Activated CD8-positive, alpha-beta memory T cell treated with anti-CD3 and anti-CD28 coated beads, Interleukin-2, amount 50 U/mL, for 1 hour (primary cell): ENCODE results near the gene RBMS3.
"Not testable (repeated sequence)": the region's sequence is repeated elsewhere in the genome, so short reads cannot be mapped to it uniquely, and the experiment has no call there.

Source experiments
- DNase-seq: peaks from one replicate; pipeline ENCODE4 v3.0.0-alpha.2; 2020; ENCODE audit errors: extremely low read depth

The RBMS3 gene

GRCh38 chr3:29312395-29312794, 31.5 kb downstream of the RBMS3 start:
- DNase-seq, result no peak

- no peak for DNase-seq
Observed at GRCh38 chr3:29312960-29313452, 32.1 kb downstream of the RBMS3 start.

- no peak for DNase-seq
Observed at GRCh38 chr3:29313981-29314726, 33.3 kb downstream of the RBMS3 start.

GRCh38 chr3:29314727-29315088, 33.8 kb downstream of the RBMS3 start:
- DNase-seq, result no peak

- no peak for DNase-seq
Observed at GRCh38 chr3:29317659-29318173, 36.8 kb downstream of the RBMS3 start.

- DNase-seq, result no peak
Observed at GRCh38 chr3:29318251-29318650, 37.4 kb downstream of the RBMS3 start.

GRCh38 chr3:29319262-29319661, 38.4 kb downstream of the RBMS3 start:
- DNase-seq, result no peak

DNA sequence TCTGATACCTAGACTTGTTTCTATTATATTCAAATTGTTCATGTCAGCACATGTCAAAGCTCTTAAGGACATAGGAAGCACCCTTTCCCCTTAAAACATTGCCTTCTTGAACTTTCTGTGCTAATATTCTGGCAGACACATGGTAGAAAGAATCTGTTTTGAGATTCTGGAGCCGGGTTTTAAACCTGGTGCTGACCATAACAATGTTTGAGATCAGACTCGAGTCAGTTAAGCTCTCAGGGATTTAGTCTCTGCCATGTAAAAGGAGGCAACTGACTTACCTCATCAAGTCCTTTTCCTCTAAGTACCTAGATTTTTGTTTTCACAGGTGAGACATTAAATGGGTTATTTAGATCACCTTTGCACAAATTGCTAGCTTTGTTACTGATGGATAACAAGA, 38.9 kb downstream of the RBMS3 start:
- DNase-seq, result no peak

- DNase-seq, result no peak
Observed at GRCh38 chr3:29322586-29322985, 41.7 kb downstream of the RBMS3 start.

GRCh38 chr3:29324180-29324651, 43.3 kb downstream of the RBMS3 start:
- DNase-seq, result no peak

DNA sequence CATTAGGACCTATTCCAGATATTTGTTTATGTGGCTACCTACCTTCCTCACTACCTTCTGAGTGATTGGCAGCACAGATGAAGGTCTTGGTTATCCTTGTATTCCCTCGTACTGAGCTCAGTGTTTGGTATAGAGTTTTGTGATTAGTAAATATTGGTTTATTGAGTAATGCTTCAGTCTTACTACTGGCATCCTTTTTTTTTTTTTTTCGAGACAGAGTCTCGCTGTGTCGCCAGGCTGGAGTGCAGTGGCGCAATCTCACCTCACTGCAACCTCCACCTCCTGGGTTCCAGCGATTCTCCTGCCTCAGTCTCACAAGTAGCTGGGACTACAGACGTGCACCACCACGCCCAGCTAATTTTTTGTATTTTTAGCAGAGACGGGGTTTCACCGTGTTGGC, 45.7 kb downstream of the RBMS3 start:
- DNase-seq, result not testable (repeated sequence)

DNA sequence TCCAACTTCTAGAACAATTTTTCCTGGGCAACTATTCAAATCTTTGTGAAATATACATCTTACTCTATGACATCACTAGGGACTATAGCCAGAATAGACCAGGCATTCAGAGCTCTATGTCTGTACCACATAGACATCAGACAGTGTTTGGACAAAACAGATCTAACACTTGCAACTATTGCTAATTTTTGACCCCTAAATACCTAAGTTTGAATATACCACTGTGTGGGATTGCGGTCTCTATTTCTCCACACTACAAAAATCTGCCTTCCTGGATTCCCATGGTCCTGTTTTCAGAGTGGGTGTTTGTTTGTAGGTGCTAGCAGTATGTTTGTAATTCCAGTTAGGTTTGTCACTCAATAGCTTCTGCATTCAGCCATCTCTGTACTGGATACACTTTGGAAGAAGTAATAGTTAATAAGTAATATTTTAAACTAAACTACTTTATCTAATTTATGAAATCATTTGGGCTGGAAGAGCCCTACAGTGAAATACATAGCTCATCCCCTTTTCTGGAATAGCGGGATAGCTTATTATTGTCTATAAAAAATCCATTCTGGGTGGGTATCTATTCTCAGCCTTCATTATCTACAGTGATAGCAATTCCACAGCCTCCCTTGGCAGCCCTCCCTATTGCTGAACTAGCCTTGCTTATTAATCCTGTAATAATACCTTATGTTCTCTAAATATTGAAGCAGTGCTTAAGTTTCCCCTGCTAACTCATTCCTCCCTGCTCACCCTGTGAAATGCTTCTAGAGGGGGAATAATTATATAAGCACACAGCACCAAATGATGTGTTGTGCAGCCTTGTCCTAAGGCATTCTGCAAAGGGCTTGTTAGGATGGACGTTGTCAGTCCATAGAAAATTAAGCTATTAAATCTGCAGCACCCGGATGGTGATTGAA, 49.4 kb downstream of the RBMS3 start:
- DNase-seq, result no peak

- DNase-seq, result no peak
Observed at GRCh38 chr3:29331035-29331434, 50.2 kb downstream of the RBMS3 start.

- DNase-seq, result no peak
Observed at GRCh38 chr3:29331456-29332194, 50.8 kb downstream of the RBMS3 start.

GRCh38 chr3:29332195-29332637, 51.3 kb downstream of the RBMS3 start:
- no peak for DNase-seq

DNA sequence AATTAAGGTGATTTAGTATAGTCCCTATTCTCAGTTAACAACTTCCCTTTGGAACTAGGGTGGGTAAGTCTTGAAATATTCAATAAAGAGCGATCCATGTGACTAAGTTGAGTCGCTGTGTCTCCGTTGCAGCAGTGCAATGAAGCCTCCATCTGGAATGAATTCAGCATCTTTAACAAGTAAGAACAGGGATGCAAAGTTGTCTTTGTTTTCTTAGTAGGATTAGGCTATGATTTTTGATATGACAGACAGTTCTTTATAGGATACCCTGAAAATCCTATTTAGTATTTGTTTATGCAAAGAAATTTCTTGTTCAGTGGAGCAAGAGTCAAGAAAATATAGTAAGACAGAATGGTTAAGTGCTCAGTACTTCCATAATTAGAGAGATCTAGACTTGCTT, 52.7 kb downstream of the RBMS3 start:
- no peak for DNase-seq

DNA sequence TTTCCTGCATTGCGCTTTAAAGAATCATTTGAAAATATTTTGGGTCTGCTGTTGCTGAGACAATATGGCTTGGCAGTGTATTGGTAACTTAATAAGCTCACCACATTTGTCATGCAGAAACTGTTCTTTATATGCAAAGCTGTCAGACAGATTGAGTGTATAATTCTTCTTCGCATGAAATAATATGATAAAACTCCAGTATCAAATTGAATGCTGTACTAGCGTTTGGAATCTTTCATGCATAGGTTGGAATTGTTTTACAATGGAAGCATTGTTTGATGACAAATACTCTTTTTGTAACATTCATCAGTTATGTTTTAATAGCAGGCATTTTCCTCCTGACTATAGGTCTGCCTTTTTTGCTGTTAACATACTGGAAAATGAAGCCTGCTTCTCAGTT, 53.8 kb downstream of the RBMS3 start:
- DNase-seq, result no peak

DNA sequence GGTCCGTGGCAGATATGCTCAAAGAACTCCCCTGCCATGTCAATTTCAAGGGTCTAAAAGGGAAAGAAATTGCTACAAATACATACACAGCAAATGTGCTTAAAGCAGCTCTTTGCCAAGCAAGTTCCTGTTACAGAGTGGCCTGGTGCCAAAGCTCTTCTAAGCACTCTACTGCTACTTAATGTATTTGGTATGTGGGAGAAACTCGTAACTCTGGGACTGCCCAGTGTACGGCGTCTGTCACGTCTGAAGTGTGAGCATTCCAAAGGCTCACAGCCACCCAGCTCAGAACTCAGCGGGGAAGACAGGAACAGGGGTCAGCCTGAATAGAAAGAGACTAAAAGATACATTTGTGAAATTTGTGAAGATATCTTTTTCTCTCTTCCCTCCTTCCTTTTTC, 54.6 kb downstream of the RBMS3 start:
- no peak for DNase-seq

GRCh38 chr3:29335943-29336342, 55.1 kb downstream of the RBMS3 start:
- DNase-seq, result no peak

DNA sequence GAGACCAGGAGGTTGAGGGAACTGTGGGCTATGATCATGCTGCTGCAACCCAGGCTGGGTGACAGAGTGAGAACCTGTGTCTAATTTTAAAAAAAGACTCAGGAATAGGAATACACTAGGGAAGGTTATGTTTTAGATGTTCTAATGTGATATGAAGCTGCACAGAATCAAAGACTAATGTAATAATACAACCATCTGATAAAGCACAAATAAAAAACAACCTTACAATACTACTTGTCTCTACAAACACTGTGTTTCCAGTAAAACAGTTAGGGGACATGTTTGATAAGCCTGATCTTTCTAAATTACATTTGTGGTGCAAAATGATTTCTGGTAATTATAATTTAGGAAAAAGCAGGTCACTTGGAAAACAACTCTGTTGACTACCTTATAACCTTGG, 56.7 kb downstream of the RBMS3 start:
- DNase-seq, result no peak

DNA sequence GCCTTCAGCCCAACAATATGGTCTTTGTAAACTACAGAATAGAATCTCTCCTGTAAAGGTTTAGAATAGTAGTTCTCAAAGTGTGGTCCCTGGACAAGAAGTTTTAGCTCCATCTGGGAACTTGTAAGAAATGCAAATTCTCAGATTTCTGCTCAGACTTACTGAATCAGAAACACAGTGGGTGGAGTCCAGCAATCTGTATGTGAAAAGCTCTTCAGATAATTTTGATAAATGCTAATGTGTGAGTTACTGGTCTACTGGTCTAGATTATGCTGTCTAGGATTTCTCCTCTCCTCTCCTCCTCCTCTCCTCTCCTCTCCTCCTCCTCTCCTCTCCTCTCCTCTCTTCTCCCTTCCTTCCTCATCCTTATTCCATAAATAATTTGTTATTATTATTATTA, 57.5 kb downstream of the RBMS3 start:
- no peak for DNase-seq
